ENCODE measurements around the gene MUC12. TPM values are rescaled to one million over a fixed set of nuclear protein-coding genes. Genes with fewer than 3 reads are reported as not detected.
"Not testable (repeated sequence)": the region's sequence is repeated elsewhere in the genome, so short reads cannot be mapped to it uniquely, and the experiment has no call there.

Gene MUC12
- total RNA-seq, 1 experiment from 2014 or later = 6.8 TPM

- ChIA-PET CTCF (no interaction called here), POLR2A (no interaction called here)
- no peak overlapping the region for H3K27ac ChIP-seq (ENCODE audit: low read length)
- DNase-seq (ENCODE audit: low read depth, low spot score) (no peak), ATAC-seq (no peak)
- H3K36me3 ChIP-seq (ENCODE audit: control insufficient read depth, insufficient read depth, low read length) = no peaks in the 10 kb centered on the region
- in situ Hi-C loops (cut with HindIII; ENCODE audit: low pct_unique_long_range_greater_than_20kb, low sequenced_read_pairs) (no loop called here), intact Hi-C loops (cut with micrococcal nuclease; ENCODE audit: unreplicated experiment) (no loop called here)
- BruUV-seq (replicated peaks) = no TSS peak
- H3K27me3 ChIP-seq (ENCODE audit: control insufficient read depth, insufficient read depth, low read length) = peaks cover 4% of the 10 kb centered on the region; the same call in 1 of the 2 replicates
- no peaks in the 10 kb centered on the region for H3K9me3 ChIP-seq (ENCODE audit: control insufficient read depth, insufficient read depth, low read depth, low read length)
- TF ChIP-seq CTCF (IDR thresholded peaks at IDR 0.05) = no peak
- TF ChIP-seq POLR2AphosphoS5 (IDR thresholded peaks at IDR 0.05; ENCODE audit: low read depth, low read length) = no peak
- TF ChIP-seq SIN3A (IDR thresholded peaks at IDR 0.05; ENCODE audit: borderline replicate concordance, insufficient read depth, low read depth, low read length) = no peak
- no peak for TF ChIP-seq TCF7L2 (IDR thresholded peaks at IDR 0.05; ENCODE audit: low read depth, low read length)
- TF ChIP-seq REST (IDR thresholded peaks at IDR 0.05; ENCODE audit: insufficient read depth in 1 of 2, low read depth in 2 of 2, low read length in 1 of 2) = no peak
- no peaks in the 10 kb centered on the region for H3K4me1 ChIP-seq (ENCODE audit: control insufficient read depth, insufficient read depth, low read length)
- no peak overlapping the region for H3K4me3 ChIP-seq (ENCODE audit: low read depth in 2 of 2, low read length in 2 of 2)
These were observed 66.6 kb downstream of the MUC12 start for GRCh38 chr7:101035941-101036340.

- H3K4me3 ChIP-seq (ENCODE audit: low read depth in 2 of 2, low read length in 2 of 2); H3K36me3 ChIP-seq (ENCODE audit: control insufficient read depth, insufficient read depth, low read length); H3K9me3 ChIP-seq (ENCODE audit: control insufficient read depth, insufficient read depth, low read depth, low read length); BruUV-seq (replicated peaks); ATAC-seq; H3K27ac ChIP-seq (ENCODE audit: low read length); POLR2A ChIA-PET; intact Hi-C loops (cut with micrococcal nuclease; ENCODE audit: unreplicated experiment); H3K27me3 ChIP-seq (ENCODE audit: control insufficient read depth, insufficient read depth, low read length); CTCF ChIA-PET; in situ Hi-C loops (cut with HindIII; ENCODE audit: low pct_unique_long_range_greater_than_20kb, low sequenced_read_pairs); DNase-seq (ENCODE audit: low read depth, low spot score); H3K4me1 ChIP-seq (ENCODE audit: control insufficient read depth, insufficient read depth, low read length): not testable (repeated sequence)
- TF ChIP-seq REST (IDR thresholded peaks at IDR 0.05; ENCODE audit: insufficient read depth in 1 of 2, low read depth in 2 of 2, low read length in 1 of 2) = peak in 1 of 2 experiments; percentile 60; a peak in 2 of 4 replicates
These were observed 71.9 kb downstream of the MUC12 start for GRCh38 chr7:101041283-101041682.
